ENCODE results near the gene ID3.
"Not testable (repeated sequence)": the region's sequence is repeated elsewhere in the genome, so short reads cannot be mapped to it uniquely, and the experiment has no call there.

ID3 gene

DNA sequence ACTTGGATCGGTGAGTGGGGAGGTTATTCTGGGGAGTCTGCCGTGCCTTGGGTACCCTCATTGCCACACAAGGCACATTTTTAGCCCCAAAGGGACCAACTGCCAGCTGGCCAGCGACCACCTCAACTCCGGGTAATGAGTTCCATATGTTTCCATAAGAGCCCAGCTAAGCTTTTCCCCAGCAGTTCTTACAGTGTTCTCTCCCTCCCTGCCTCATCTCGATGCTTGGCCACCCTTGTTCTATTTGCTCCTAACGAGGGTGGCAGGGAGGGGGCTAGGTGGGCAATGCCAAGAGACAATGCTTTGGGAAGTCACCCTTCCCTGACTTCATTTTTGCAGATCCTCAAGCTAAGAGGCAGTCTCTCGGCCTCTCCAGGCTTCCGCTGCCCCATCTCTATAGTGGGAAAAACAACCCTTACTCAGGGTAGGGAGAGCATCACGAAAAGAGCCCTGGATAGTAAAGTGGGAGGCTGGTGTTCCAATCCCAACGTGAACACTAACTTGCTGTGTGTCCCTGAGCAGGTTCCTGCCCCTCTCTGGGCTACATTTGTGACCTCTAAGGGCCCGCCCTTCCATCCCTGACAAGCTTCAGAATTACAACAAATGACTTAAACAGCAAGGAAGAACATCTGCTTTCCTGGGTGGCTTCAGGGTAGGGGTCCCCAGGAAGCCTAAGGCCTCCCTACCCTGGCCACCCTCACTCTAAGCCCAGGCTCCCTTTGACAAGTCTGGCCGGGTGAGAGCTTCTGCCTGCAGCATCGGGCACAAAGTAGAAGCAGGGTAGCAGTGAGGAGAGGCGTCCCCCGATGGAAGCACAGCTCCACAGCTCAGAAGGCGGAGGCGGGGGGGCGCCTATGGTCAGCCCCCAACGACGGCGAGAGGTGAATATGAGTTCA, 5.8 kb downstream of the ID3 start:
- no peak for DNase-seq (ENCODE audit: low read depth in 3 of 3, low spot score in 1 of 3)

DNA sequence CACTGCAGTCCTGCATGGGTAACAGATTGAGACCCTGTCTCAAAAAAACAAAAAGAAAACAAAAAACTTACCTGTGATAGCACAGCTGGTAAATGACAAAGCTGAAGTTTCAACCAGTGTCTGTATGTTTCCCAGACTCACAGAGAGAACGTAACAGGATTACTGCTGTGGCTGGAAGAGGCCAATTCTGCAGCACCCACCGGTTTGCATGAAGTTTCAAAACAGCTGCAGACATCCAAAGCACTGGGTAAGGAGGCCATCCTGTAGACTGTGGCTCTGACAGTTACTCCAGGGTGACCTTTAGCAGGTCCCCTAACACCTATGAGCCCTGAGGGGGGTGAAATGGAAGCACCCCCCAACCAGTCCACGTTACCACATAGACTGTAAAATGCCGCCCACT, 7.5 kb downstream of the ID3 start:
- DNase-seq (ENCODE audit: low read depth in 3 of 3, low spot score in 1 of 3), result no peak

- no peak for DNase-seq (ENCODE audit: low read depth in 3 of 3, low spot score in 1 of 3)
Measured at GRCh38 chr1:23548704-23549143, 10.6 kb downstream of the ID3 start.

GRCh38 chr1:23546897-23547584, 12.3 kb downstream of the ID3 start:
- DNase-seq (ENCODE audit: low read depth in 3 of 3, low spot score in 1 of 3), result no peak

GRCh38 chr1:23545851-23546250, 13.4 kb downstream of the ID3 start:
- no peak for DNase-seq (ENCODE audit: low read depth in 3 of 3, low spot score in 1 of 3)

DNA sequence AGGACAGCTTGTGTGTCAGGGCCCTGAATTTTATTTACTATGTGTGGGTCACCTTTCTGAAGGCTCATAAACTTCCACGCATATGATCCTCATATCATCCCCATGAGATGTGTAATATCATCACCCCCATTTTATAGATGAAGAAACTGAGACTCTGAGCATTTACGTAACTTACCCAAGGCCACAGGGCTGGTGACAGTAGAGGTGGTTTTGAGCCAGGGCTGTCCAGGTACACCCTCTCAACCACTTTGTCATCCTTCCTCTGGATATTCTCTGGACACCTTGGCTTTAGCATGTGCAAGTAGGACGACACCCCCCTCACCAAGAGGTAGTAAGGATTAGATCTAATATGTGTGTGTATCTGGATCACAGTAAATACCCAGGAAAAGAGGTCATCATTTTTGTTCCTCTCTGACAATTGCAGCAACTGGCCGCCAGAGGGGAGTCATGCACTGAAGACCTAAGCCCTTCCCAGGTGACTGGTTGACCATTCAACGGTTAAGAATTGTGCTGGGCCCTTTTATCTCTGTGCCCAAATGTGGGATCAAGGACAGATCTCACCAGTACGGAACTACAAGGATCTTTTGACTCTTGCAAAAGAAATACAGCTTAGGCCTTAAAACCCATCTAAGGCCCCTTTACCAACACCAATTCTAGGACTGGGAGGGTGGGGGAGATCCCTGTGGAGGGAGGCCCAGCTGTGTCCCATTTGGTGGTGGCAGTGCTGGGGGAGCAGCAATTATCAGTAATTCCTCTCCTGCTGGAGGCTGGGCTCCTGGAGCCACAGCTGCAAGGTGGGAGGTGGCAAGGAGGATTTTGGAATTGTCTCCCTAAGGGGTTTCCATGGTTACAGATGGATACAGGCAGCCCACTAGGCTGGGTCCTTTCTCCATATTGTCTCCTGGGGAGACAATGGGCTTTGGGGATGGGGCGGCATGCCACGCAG, 14.6 kb downstream of the ID3 start:
- peak in 2 of 3 donors; percentile 40 to 60 for DNase-seq (ENCODE audit: low read depth in 3 of 3, low spot score in 1 of 3)

GRCh38 chr1:23543707-23544443, 15.4 kb downstream of the ID3 start:
- DNase-seq (ENCODE audit: low read depth in 3 of 3, low spot score in 1 of 3), result no peak

DNA sequence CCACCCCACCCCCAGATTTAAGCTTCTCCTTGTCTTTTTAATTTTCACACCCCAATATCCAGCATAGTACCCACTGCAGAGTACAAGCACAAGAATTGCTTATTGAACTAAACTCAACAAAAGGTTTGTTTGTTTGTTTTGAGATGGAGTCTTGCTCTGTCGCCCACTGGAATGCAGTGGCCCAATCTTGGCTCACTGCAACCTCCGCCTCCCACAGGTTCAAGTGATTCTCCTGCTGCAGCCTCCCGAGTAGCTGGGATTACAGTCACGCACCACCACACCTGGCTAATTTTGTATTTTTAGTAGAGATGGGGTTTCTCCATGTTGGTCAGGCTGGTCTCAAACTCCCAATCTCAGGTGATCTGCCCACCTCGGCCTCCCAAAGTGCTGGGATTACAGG, 16.4 kb downstream of the ID3 start:
- not testable (repeated sequence) for DNase-seq (ENCODE audit: low read depth in 3 of 3, low spot score in 1 of 3)

- peak; percentile 79 to 82 (median 80) for DNase-seq (ENCODE audit: low read depth in 3 of 3, low spot score in 1 of 3)
Measured at GRCh38 chr1:23539698-23540266, 19.5 kb downstream of the ID3 start.

- DNase-seq (ENCODE audit: low read depth in 3 of 3, low spot score in 1 of 3), result no peak
Measured at GRCh38 chr1:23537296-23537973, 21.9 kb downstream of the ID3 start.

DNA sequence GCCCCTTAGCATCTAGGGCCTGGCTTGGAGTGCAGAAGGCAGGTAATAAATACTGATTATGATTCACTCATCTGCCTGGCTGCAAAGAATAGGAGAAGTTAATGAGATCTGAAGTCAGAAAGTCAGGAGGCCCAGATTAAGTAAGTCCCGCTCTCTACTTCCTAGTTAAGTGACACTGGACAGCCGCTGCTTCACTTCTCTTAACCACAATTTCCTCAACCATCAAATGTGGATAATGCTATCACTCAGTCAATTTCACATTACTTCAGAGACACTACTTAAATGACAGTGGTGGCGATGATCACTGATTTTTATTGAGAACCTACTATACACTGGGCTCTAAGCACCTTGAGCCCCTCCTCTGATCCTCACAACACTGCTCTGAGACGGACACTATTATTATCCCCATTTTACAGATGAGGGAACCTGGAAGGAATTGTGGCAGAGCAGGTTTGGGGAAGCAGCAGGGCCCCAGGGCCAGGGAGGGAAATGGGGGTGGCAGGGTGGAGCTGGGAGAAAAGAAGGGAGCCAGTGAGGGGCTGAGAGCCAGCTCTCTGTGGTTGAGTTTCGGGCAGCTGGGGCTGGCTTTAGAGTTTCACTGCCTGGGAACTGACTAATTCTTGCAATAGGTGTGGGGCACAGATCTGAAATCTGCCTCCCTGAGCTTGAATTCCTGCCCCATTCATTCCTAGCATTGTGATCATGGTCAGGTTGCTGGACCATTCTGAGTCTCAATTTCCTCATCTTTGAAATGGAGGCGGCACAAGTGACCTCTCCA, 25.9 kb downstream of the ID3 start:
- no peak for DNase-seq (ENCODE audit: low read depth in 3 of 3, low spot score in 1 of 3)

DNA sequence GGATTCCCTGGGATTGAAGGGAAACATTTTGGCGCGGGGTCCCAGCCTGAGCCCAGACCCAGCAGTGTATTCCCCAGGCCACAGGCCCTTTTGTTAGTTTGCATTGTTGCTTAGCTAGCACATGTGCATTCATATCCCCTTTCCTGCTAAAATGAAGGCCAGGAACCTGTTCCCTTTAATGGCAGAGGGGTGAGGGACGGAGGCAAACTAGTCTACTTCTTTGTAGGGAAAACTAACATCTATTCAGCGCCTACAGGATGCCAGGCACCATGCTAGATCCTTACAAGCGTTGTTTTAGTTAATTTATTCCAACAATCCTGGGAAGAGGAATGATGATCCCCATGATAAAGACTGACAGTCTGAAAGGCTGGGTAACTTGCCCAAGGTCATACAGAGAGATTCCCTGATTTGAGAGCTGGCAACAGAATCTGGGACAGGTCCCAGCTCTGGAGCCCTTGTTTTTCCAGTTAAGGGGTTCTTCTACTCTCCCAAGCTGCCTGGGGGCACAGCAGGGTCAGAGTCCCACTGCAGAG, 27.7 kb downstream of the ID3 start:
- DNase-seq (ENCODE audit: low read depth in 3 of 3, low spot score in 1 of 3), result no peak

- DNase-seq (ENCODE audit: low read depth in 3 of 3, low spot score in 1 of 3), result peak; percentile 58 to 66 (median 65)
Measured at GRCh38 chr1:23530747-23531561, 28.3 kb downstream of the ID3 start, which contains the start of gene E2F2. TSS of gene E2F2 (minus strand) at chr1:23531233. CDS start at chr1:23530793, 440 bp downstream.

DNA sequence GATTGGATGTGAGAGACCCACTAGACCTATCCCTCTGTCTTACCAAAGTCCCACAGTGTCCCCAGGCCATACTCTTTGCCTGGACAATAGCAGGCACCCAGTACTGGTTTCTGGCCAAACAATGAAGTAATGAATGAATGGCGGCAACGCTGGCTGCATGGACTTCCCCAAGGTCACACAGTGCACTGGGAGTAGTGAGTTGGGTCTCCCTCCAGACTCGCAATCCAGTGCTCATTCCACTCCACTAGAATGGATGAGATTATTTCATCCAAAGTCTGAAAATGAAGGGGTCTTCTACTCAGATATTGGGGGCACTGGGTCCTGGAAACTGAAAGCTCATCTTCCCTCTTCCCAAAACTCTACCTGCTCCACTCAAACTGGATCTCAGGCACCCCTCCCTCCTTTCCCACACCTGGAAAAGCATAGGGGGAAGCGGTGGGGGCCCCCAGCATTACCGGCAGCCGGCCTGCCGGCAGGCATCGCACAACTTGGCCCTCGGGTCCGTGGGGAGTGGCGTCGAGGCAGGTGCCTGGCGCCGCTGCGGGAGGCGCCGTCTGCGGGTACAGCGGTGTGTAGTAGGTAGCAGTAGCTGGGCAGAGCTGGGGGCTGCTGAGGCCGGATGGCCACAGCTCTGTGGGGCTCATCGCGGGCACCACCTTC, 29.1 kb downstream of the ID3 start:
- DNase-seq (ENCODE audit: low read depth in 3 of 3, low spot score in 1 of 3), result no peak

GRCh38 chr1:23529146-23530086, 29.9 kb downstream of the ID3 start:
- DNase-seq (ENCODE audit: low read depth in 3 of 3, low spot score in 1 of 3), result no peak

Data from stimulated activated CD4-positive, alpha-beta T cell treated with anti-CD3 and anti-CD28 coated beads, TNF-alpha, amount 100 ng/mL, for 1 hour (primary cell).